K562 (cell line): ENCODE data around the gene SCTR. TPM values are rescaled to one million over a fixed set of nuclear protein-coding genes. Genes with fewer than 3 reads are reported as not detected.
A peak's percentile ranks its signal among the peaks of the same experiment; 100 is the strongest.

ENCODE experiments used
- ARID1B ChIP-seq: fragments of 450-650 bp; IDR thresholded peaks from 2 replicates; pipeline ENCODE4 v1.6.1; 2016; ENCODE audit warnings: antibody characterized with exemption, mild to moderate bottlenecking, inconsistent platforms
- CHD1 ChIP-seq: fragments of 200-600 bp; sonication (generic); IDR thresholded peaks from one replicate; pipeline ENCODE4 v1.6.1; 2012; ENCODE audit warnings: mild to moderate bottlenecking, moderate library complexity, low read length, inconsistent platforms
- COPS2 ChIP-seq: fragments of 450-650 bp; conservative IDR thresholded peaks from 2 replicates; pipeline ENCODE4 v1.6.1; 2016; ENCODE audit warnings: mild to moderate bottlenecking, moderate library complexity
- DMBX1 ChIP-seq: fragments of 250-450 bp; sonication (Bioruptor Pico); IDR thresholded peaks from 2 replicates; pipeline ENCODE4 v1.8.0; 2022; ENCODE audit warnings: inconsistent platforms, mild to moderate bottlenecking, moderate library complexity, borderline replicate concordance
- MCM2 ChIP-seq: fragments of 450-650 bp; IDR thresholded peaks from 2 replicates; pipeline ENCODE4 v1.6.1; 2017; ENCODE audit warnings: low read depth, mild to moderate bottlenecking
- MYC ChIP-seq, 2 experiments: fragments of 250-450 bp in 1 of 2; sonication (Bioruptor Pico) in 1 of 2; IDR thresholded peaks; 2 replicates each; pipeline versions ENCODE4 v1.5.1 to v1.6.1; 2012 to 2021; ENCODE audit warnings: low read depth in 2 of 2, borderline replicate concordance in 1 of 2, improper control_type of control experiment in 1 of 2, low read length in 1 of 2, mild to moderate bottlenecking in 1 of 2, moderate library complexity in 1 of 2
- NR2C1 ChIP-seq, 2 experiments: fragments of 450-650 bp; IDR thresholded peaks; 2 replicates each; pipeline ENCODE4 v1.6.1; 2017; ENCODE audit warnings: mild to moderate bottlenecking in 2 of 2, antibody characterized with exemption in 1 of 2, inconsistent platforms in 1 of 2, missing compliant biosample characterization in 1 of 2, missing genetic modification characterization in 1 of 2
- PML ChIP-seq: IDR thresholded peaks from 2 replicates; pipeline ENCODE4 v1.6.1; 2012; ENCODE audit warnings: low read length, inconsistent platforms
- PYGO2 ChIP-seq: fragments of 450-650 bp; IDR thresholded peaks from 2 replicates; pipeline ENCODE4 v1.6.1; 2016; ENCODE audit warnings: mild to moderate bottlenecking, missing genetic modification characterization, moderate library complexity, missing compliant biosample characterization
- SMARCA5 ChIP-seq: fragments of 450-650 bp; IDR thresholded peaks from 2 replicates; pipeline ENCODE4 v1.6.1; 2016
- TRIM24 ChIP-seq, 2 experiments: fragments of 450-650 bp; IDR thresholded peaks; 2 replicates each; pipeline ENCODE4 v1.6.1; 2016
- ZNF23 ChIP-seq: fragments of 250-450 bp; sonication (Bioruptor Pico); IDR thresholded peaks from 2 replicates; pipeline ENCODE4 v1.4.0; 2020; ENCODE audit warnings: mild to moderate bottlenecking
- ZNF589 ChIP-seq: fragments of 200-800 bp; sonication (Bioruptor generic); IDR thresholded peaks from 2 replicates; pipeline ENCODE4 v1.6.1; 2016; ENCODE audit warnings: low read depth, missing genetic modification characterization, missing compliant biosample characterization
- ZNF707 ChIP-seq: fragments of 250-450 bp; sonication (Bioruptor Pico); conservative IDR thresholded peaks from 2 replicates; pipeline ENCODE4 v1.8.0; 2022; ENCODE audit warnings: inconsistent platforms, mild to moderate bottlenecking, moderate library complexity
- ZNF76 ChIP-seq: fragments of 250-450 bp; sonication (Bioruptor Pico); IDR thresholded peaks from 2 replicates; pipeline ENCODE4 v1.4.0; 2020; ENCODE audit warnings: mild to moderate bottlenecking, moderate library complexity, borderline replicate concordance
- ZNF778 ChIP-seq: fragments of 450-650 bp; formaldehyde crosslinking; IDR thresholded peaks from 2 replicates; pipeline ENCODE4 v1.4.0; 2020; ENCODE audit warnings: mild to moderate bottlenecking, moderate library complexity
- ZNF79 ChIP-seq: fragments of 250-450 bp; sonication (Bioruptor Pico); IDR thresholded peaks from 2 replicates; pipeline ENCODE4 v1.4.0; 2020; ENCODE audit warnings: low read depth, mild to moderate bottlenecking, moderate library complexity
- polyA plus RNA-seq, 8 experiments: library from polyadenylated mRNA; depleted of rRNA in 4 of 8; stranded (reverse) in 5 of 8; unstranded in 3 of 8; fragments of >200 nt; fragmentation: Nextera tagmentation in 2 of 8; fragmentation: Illumina TruSeq in 1 of 8; extraction: Ambion mirVana in 2 of 8; extraction: Trizol in 1 of 8; gene quantifications; 2 replicates each; pipeline versions ENCODE4 v1.2.1 to v1.2.3, GENCODE V29; 2011 to 2014; ENCODE audit warnings: inconsistent platforms in 1 of 8, missing spikeins in 1 of 8
- total RNA-seq, 7 experiments: library from RNA; depleted of rRNA in 6 of 7; stranded (reverse); fragments of >200 nt in 6 of 7; fragmentation: Illumina TruSeq in 2 of 7; extraction: Trizol in 2 of 7; gene quantifications; 2 replicates each; pipeline versions ENCODE4 v1.2.1 to v1.2.3, GENCODE V29; 2011 to 2021; ENCODE audit warnings: low replicate concordance in 1 of 7
- TF ChIP-seq, protein P1 (sequence below): fragments of 450-650 bp; formaldehyde crosslinking; IDR thresholded peaks from 2 replicates; pipeline ENCODE4 v1.4.0; 2022; ENCODE audit warnings: mild to moderate bottlenecking, moderate library complexity
- TF ChIP-seq, protein P2 (sequence below): sonication (generic); formaldehyde crosslinking; IDR thresholded peaks from 2 replicates; pipeline ENCODE4 v1.8.1; 2023; ENCODE audit warnings: mild to moderate bottlenecking, missing genetic modification reagents
- TF ChIP-seq, protein P3 (sequence below): fragments of 250-450 bp; sonication (Bioruptor Pico); IDR thresholded peaks from 2 replicates; pipeline ENCODE4 v1.5.0; 2020; ENCODE audit warnings: mild to moderate bottlenecking, borderline replicate concordance
- TF ChIP-seq, protein P4 (sequence below), 3 experiments: IDR thresholded peaks in 2 of 3; conservative IDR thresholded peaks in 1 of 3; 2 replicates each; pipeline ENCODE4 v1.5.1; 2011 to 2012; ENCODE audit warnings: low read length in 3 of 3, mild to moderate bottlenecking in 3 of 3, control low read depth in 2 of 3, improper control_type of control experiment in 1 of 3, inconsistent platforms in 1 of 3, low read depth in 1 of 3, mixed read lengths in 1 of 3, moderate library complexity in 1 of 3; ENCODE audit not compliant: insufficient read depth in 2 of 3

The SCTR gene
- total and polyA plus RNA-seq, 9 of the 15 experiments (the other 6 are each of a cell fraction or from before 2014, with no cell fraction given), result not detected

DNA sequence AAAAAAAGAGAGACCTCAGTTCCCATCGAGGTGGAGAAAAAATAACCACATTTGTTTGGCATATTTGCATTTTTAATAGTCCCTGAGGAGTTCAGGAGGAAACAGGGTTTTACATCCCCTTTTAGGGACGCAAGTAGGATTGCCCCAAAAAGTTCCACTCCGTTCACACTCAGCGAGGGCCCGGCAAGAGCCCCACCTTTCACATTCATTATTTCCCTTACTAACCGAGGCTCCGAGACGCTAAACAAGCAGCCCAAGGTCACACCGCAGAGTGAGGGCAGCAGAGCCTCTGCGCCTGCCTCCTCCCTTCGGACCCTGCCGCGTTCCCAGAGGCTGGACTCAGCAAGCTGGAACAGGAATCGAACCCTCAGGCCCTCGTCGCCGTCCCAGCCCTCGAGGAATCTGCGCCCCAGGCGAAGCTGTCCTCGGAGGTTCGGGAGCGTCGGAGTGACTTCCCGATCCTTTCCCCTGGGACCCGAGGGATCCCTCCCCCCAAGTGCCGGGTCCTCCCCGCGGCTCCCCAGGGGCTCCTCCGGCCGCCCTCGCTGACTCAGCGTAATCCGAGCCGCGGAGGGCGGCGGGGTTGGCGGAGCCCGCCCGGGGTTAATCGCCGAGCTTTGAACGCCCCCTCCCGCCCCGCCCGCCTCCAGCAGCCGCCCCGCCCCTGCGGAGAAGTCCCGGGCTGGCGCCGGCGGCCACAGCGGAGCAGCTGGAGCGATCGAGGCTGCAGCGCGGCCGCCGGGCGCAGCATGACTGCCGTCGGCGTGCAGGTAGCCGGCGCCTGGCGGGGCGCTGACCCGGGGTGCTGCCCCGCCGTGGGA lies 92.9 kb downstream of the SCTR start, which contains the start of gene TMEM37 (continued):
- TF ChIP-seq PML (no peak), SMARCA5 (peak; percentile 82; the same call in 1 of the 2 replicates), COPS2 (no peak), NR2C1 (IDR thresholded peaks at IDR 0.05) (no peak), NR2C1 (tag; IDR thresholded peaks at IDR 0.05) (no peak), CHD1 (no peak), ZNF79 (no peak), MCM2 (no peak), TRIM24 (IDR thresholded peaks at IDR 0.05) (peak in 1 of 2 experiments; percentile 61; a peak in 1 of 4 replicates), MYC (IDR thresholded peaks at IDR 0.05; ENCODE audit: low read depth, low read length) (0 out of 2 replicates have a peak, but pooled peaks have one; percentile 19), MYC (CRISPR knock-in tag; IDR thresholded peaks at IDR 0.05; ENCODE audit: borderline replicate concordance, low read depth) (no peak), ARID1B (peak; percentile 72), PYGO2 (tag) (no peak), DMBX1 (CRISPR knock-in tag) (no peak), ZNF23 (no peak), ZNF778 (CRISPR knock-in tag) (no peak), ZNF707 (CRISPR knock-in tag) (no peak), ZNF76 (CRISPR knock-in tag) (no peak), ZNF589 (no peak)
- TF ChIP-seq, protein P1, sequence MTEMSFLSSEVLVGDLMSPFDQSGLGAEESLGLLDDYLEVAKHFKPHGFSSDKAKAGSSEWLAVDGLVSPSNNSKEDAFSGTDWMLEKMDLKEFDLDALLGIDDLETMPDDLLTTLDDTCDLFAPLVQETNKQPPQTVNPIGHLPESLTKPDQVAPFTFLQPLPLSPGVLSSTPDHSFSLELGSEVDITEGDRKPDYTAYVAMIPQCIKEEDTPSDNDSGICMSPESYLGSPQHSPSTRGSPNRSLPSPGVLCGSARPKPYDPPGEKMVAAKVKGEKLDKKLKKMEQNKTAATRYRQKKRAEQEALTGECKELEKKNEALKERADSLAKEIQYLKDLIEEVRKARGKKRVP (CRISPR knock-in tag), result no peak
- TF ChIP-seq, protein P2, sequence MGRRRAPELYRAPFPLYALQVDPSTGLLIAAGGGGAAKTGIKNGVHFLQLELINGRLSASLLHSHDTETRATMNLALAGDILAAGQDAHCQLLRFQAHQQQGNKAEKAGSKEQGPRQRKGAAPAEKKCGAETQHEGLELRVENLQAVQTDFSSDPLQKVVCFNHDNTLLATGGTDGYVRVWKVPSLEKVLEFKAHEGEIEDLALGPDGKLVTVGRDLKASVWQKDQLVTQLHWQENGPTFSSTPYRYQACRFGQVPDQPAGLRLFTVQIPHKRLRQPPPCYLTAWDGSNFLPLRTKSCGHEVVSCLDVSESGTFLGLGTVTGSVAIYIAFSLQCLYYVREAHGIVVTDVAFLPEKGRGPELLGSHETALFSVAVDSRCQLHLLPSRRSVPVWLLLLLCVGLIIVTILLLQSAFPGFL (CRISPR knock-in tag), result no peak
- TF ChIP-seq, protein P3, sequence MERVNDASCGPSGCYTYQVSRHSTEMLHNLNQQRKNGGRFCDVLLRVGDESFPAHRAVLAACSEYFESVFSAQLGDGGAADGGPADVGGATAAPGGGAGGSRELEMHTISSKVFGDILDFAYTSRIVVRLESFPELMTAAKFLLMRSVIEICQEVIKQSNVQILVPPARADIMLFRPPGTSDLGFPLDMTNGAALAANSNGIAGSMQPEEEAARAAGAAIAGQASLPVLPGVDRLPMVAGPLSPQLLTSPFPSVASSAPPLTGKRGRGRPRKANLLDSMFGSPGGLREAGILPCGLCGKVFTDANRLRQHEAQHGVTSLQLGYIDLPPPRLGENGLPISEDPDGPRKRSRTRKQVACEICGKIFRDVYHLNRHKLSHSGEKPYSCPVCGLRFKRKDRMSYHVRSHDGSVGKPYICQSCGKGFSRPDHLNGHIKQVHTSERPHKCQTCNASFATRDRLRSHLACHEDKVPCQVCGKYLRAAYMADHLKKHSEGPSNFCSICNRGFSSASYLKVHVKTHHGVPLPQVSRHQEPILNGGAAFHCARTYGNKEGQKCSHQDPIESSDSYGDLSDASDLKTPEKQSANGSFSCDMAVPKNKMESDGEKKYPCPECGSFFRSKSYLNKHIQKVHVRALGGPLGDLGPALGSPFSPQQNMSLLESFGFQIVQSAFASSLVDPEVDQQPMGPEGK (CRISPR knock-in tag), result no peak
- TF ChIP-seq, protein P4, sequence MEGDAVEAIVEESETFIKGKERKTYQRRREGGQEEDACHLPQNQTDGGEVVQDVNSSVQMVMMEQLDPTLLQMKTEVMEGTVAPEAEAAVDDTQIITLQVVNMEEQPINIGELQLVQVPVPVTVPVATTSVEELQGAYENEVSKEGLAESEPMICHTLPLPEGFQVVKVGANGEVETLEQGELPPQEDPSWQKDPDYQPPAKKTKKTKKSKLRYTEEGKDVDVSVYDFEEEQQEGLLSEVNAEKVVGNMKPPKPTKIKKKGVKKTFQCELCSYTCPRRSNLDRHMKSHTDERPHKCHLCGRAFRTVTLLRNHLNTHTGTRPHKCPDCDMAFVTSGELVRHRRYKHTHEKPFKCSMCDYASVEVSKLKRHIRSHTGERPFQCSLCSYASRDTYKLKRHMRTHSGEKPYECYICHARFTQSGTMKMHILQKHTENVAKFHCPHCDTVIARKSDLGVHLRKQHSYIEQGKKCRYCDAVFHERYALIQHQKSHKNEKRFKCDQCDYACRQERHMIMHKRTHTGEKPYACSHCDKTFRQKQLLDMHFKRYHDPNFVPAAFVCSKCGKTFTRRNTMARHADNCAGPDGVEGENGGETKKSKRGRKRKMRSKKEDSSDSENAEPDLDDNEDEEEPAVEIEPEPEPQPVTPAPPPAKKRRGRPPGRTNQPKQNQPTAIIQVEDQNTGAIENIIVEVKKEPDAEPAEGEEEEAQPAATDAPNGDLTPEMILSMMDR (IDR thresholded peaks at IDR 0.05 in 2 of 3, conservative IDR thresholded peaks at IDR 0.05 in 1 of 3; ENCODE audit: insufficient read depth in 2 of 3, low read depth in 1 of 3, low read length in 3 of 3), result no peak
